NCI-H187 (cell line): Measurements from ENCODE around the gene NCBP2.

Experiments used
- DNase-seq, 2 experiments: peaks; one replicate each; lab custom pipeline; 2025; lab: John Stamatoyannopoulos, UW

The NCBP2 gene

DNA sequence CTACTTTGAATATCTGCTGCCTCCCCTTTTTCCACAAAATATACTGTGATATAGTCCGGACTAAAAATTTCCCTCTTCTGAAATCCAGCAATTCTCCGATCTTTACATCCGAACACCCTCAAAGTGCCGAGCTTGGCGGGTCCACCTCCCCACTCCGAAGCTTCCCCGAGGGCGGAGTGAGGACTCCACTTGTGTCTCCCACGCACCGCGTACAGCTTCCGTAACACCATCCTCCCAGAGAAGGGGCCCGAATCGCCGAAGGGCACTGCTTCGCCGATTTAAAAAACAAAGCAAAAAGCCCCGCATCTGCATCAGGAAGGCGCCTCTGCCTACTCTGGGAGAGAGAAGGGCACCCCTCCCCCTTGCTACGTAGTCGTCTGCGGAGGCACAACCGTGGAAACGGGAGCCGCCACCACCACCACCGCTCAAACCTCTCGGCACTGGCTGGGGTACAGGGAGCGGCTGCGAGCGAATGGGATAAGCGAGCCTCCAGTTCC is 551 bp downstream of the NCBP2 start:
- DNase-seq: no peak

DNA sequence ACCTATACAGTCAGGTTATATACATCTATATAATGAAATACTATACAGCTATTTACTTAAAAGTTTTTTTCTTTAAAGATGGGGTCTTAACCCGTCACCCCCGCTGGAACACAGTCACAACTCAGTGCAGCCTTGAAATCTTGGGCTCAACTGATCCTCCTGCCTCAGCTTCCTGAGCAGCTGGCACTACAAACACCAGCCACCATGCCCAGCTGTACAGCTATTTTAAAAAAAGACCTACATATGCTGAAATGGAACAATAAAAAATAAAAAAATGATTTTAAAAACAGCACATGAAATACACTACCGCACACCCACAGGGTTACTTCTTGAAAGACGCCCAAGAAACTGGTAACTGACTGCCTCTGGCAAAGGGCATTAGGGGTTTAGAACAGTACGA is 3.8 kb downstream of the NCBP2 start:
- DNase-seq: no peak

DNA sequence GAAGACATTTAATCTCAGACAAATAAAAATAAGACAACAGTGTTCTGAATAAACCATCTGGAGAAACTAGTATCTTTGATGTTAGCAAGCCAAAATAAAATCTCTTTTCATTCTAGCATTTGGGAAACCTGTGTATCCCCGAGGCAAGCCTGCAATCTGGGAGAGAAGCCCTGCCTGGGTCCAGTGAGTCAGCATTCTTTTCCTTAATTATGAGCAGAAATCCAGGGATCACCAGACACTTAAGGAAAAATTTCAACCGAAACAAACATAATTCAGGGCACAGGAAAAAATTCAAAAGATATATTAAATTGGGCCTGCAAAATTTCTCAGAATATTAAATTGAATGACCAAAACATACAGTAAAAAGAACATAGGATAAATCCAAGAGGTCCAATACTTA is 4.2 kb downstream of the NCBP2 start:
- no peak for DNase-seq

DNA sequence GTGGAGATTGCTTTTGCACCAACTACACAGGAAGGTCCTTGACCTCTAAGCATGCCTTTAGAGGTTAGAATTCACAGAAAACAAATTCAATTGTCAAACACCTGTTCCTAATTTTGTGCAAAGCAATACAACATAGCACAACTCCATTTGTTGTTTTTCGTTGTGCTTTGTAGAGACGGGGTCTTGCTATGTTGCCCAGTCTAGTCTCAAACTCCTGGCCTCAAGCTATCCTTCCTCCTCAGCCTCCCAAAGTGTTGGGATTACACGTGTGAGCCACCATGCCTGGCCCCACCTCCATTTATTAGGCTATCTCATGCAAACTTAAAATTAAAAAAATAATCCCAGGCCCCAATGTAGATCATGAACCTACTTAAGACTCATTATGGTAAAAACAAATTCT is 6.0 kb downstream of the NCBP2 start:
- no peak for DNase-seq

DNA sequence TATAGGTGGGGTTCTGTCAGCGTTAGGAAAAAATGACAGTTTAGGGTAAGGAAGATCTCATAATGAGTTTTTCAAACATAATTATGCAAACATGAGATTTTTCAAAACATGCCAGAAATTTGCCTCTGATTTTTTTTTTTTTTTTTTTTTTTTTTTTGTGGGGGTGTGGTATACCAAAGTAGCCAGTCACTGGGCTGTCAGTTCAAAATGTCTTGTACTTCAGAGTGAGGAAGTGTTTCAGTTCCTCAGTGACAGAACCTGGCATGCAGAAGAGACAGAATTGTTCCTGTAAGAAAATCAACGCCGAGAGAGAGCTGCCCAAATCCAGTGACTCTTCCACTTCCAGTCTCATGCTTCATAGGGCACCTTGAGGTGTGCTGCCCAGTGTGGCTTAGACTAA is 9.7 kb downstream of the NCBP2 start:
- no peak for DNase-seq

DNA sequence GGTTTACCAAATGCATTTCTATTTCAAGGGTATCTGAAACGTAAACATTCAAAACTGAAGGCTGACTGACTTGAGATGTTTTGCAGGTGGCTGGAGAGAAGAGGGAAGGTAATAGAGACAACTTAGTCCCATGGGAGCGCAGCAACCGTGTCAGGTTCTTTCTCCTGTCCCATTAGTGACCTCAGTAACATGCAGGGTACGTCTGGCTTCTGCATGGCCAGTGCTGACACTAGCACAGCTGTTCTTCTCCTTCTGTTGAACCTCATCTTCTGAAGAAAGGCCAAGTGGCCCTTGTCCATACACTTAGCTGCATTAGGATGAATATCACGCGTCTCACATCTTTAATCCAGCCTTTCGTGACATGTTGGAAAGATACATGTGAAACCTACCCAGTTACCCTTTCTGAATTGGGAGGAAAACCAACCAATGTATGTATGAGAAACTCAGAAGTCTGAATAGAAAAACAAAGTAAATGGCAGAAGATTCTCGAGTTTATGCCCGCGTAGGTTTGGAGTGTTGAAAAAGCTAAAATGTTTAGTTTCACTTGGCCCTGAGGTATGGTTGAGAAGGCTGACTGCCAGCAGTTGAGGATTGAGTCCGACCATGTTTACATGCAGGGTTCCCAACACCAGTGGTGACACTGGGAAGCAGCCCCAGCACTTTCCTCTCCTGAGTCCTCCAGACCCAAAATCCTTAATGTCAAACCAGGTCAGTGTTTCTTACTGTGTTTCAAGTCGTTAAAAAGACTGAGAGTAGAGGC is 10.3 kb downstream of the NCBP2 start:
- peak; percentile 31 to 48 for DNase-seq

DNA sequence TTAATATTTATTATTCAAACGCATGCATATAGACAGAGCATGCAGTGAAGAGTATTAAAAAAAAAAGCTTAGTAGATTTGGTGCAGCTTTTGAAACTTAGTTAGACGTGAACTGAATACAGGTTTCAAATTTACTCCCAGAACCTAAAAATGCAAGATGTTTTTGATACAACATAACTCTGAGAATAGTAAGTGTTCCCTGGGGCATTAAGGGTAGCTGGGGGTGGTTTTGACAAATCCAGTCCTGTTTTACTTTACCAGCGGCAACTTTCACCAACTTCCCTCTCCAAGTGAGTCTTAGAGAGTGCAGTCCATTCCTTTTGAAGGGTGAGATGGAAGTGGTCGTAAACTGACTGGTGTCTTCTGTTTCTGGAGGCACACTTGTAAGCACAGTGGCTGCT is 11.2 kb downstream of the NCBP2 start:
- no peak for DNase-seq

DNA sequence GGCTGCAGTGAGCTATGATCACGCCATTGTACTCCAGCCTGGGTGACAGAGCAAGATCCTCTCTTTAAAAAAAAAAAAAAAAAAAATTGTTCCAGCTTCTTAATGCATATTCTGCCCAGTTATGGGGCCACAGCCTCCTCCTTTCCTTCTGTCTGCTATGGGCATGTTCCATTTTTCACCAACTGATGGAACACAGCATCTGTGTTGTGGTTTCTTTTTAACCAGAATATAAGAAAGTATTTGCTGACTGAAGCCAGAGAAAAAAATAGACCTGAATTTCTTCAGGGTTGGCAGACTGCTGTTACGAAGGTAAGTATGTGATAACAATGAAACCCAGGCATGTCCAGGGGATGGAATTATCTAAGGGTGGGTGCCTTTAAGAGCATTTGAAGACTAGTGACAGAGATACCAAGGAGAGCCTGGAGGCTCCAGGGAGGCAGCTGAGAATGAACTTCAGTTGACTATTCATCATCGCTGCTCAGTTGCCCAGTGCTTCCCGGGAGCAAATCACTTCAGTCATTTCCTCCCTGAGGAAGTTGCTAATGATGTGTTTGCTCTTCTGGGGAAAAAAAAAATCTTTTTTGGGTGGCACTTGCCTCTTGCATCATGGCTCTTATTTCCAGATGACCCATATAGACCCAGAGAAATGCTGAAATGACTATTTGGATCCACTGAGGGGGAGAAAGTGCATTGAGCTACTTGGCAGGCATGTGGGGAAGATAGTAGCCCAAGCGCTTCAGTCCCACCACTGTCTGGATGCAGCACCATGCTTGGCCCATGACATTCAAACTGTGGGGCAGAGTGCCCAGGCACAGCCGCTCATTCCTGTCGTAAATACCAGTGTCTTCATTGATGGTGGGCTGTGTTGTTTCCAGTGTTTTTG is 14.5 kb downstream of the NCBP2 start:
- DNase-seq: no peak

DNA sequence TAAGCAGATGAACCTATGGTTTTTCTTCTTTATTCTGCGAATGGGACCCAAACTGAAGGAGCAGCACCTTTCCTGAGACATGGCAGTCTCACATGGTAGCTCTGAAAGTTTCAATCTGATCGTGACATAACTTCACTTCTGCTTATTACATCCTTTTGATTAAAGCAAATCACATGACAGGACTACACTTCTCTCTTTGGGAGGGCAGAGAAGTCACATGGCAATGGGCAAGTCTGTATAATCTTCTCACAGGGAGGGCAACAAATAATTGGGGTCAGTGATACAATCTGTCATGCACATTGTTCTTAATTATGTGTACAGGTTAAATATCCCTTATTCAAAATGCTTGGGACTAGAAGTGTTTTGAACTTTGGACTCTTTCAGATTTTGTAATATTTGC is 21.6 kb downstream of the NCBP2 start:
- DNase-seq: no peak

DNA sequence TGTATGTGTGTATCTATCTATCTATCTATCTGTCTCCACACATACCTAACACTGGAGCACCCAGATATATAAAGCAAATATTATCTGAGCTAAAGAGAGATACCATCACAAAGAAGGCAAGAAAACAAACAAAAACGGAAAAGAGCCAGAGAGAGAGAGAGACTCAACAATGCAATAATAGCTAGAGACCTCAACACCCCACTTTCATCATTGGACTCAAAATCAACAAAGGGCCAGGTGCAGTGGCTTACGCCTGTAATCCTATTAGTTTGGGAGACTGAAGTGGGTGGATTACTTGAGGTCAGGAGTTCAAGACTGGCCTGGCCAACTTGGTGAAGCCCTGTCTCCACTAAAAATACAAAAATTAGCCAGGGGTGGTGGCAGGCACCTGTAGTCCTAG is 23.4 kb downstream of the NCBP2 start:
- no peak for DNase-seq

DNA sequence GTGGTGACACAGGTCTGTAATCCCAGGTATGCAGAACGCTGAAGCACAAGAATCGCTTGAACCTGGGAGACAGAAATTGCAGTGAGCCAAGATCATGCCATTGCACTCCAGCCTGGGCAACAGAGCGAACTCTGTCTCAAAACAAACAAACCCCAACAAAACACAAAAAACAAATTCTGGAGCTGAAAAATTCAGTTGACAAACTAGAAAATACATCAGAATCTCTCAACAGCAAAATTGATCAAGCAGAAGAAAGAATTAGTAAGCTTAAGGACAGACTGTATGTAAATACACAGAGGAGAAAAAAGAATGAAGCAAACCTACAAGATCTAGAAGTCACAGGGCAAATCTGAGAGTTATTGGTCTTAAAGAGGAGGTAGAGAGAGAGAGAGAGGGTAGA is 25.3 kb downstream of the NCBP2 start:
- DNase-seq: no peak

DNA sequence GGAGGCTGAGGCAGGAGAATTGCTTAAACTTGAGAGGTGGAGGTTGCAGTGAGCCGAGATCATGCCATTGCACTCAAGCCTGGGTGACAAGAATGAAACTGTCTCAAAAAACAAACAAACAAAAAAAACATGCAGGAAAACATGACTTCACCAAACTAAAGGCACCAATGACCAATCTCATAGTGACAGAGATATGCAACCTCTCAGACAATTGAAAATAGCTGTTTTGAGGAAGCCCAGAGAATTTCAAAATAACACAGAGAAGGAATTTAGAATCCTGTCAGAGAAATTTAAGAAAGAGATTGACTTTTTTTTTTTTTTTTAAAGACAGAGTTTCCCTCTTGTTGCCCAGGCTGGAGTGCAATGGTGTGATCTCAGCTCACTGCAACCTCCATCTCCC is 26.1 kb downstream of the NCBP2 start:
- DNase-seq: no peak

DNA sequence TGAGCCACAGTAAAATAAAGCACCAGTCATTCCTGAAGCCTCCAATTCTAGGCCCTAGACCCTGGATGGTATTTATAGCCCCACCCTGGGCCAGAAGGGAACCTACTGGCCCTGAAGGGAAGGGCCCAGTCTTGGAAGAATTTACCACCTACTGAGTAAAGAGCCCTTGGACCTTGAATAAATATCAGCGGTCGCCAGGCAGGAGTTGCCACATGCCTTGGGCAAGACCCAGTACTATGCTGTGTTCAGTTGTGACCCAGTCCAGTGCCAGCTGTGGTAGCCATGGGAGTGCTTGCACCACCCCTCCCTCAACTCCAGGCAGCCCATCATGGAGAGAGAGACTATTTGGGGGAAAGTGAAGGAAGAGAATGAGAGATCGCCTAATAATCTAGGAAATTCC is 27.0 kb downstream of the NCBP2 start:
- DNase-seq: no peak

DNA sequence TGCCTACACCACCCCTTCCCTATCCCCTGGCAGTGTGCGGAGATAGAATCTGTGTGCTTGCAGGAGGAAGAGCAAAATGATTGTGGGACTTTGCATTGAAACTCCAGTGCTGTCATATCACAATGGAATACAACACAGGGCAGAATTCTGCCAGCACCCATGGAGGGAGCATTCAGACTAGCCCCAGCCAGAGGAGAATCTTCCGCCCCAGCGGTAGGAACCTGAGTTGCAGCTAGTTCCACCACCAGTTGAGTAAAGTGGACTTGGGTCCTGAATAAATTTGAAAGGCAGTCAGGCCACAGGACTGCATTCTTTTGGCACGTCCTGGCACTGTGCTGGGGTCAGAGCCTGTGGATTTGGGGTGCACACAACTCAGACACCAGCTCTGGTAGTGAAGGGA is 27.5 kb downstream of the NCBP2 start:
- no peak for DNase-seq

DNA sequence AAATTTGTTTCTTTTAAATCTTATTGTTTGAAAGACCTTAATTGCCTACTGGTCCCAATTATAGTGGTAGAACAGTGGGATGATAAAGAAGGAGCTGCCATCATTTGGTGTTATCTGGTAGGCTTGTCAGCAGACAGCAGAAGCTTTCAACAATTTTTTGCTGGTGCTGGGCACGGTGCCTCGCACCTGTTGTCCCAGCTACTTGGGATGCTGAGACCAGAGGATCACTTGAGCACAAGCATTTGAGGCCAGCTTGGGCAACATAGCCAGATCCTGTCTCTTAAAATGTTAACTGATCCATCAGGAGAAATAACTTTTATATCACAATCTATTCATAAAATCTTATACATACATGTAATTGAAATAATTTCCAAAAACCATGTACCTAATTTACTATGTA is 38.6 kb downstream of the NCBP2 start:
- no peak for DNase-seq

DNA sequence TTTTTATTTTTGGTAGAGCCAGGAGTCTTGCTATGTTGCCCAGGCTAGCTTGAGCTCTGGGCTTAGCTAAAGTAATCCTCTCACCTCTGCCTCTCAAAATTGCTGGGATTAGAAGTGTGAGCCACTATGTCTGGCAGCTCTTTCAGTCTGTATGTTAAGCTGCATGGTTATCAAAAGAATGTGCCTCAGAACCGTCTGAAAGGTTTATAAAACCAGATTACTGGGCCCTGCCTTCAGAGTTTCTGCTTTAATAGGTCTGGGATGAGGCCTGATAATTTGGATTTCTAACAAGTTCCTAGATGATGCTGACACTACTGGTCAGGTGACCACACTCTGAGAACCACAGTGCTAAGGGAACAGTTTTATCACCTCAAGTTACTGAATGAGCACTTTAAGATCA is 40.0 kb downstream of the NCBP2 start:
- DNase-seq: no peak

DNA sequence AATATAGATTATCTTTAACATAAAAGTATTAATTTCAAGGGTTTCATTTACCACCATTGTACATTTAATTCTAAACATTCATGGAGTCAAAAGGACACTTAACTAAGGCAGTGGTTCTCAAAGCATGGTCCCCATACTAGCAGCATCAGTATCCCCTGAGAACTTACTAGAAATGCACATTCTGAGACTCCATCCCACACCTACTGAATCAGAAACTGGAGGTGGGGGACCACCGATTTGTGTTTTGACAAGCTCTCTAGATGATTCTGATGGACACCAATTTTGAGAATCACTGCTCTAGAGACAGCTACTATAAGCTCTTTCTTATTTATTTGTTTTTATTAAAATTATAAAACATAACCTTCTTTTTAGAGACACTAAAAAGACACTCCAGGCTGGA is 40.6 kb downstream of the NCBP2 start:
- no peak for DNase-seq

DNA sequence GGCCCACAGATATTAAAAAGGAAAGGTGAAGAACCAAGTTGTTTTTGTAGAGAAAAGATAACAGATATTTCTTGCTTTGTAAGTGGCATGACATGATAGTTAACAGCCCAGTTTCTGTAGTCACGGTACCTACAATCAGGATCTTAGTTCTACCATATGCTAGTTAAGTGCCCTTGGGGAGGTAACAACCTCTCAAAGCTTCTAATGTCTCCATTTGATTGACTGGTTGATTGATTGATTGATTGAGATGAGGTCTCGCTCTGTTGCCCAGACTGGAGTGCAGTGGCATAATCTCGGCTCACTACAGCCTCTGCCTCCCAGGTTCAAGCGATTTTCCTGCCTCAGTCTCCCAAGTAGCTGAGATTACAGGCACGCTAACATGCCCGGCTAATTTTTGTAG is 46.1 kb downstream of the NCBP2 start:
- DNase-seq: no peak

DNA sequence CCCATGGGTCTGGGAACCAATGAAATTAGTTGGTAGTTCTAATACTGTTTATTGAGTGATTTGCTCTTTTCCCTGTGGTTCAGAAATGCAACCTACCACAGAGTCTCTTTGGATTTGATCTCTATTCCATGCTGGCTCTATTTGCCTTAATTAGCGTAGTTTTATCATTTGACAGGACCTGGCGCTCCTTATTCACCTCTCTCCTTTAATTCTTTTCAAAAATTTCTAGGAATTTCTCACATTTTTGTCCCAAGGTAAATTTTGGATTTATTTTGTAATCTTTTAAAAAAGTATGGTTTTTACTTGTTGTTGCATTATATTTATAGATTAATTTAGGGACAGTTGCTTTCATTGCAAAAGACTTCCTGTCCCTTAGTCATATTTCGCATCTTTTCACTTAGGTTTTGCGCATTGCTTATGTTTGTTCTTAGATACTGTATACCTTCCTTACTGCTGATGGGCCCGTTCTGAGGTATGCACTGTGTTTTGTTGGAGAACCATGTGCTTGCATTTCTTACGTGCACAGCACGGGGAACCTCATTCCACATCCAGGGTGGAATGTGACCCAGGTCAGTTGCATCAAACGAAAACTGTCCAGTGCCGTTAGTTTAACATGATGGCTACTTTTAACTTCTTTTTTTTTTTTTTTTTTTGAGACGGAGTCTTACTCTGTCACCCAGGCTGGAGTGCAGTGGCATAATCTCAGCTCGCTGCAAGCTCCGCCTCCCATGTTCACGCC is 47.6 kb downstream of the NCBP2 start:
- DNase-seq: no peak

DNA sequence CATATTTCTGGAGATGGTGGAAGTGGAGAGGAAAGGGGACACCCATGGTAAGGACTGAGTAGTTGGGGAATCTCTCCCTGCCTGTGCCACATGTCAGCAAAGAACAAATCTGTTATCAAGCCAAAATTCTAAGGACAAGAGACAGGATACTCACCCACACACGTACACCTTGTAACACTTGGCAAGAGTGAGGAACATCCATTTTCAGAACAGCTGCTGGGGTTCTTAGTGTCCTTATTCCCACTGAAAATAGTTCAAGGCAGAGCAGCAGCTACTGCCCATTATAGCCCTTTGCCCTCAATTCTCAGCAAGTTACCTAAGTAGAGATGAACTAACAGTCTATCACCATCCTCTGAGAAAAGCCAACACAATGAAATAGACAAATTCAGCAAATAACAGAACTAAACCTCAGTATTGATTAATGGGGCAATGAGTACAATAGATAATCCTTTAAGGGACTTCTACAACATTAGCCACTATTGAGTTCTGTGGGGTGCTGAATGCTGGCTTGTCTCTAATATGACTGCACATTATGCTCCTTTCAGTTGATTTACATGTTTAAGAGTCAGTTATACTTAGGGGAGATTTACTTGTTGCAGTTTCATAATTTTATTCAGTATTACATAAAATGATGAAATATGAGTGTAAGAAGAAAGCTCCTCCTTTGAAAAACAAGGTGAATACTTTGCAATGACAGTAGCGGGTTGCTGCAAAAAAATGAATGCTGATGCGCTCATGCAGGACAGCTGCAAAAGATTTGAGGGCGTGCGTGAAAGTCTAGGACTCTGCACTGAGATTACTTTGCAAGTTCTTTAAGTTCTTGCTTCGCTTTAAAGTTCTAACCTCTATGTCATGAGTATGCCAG is 52.3 kb downstream of the NCBP2 start:
- DNase-seq: no peak

DNA sequence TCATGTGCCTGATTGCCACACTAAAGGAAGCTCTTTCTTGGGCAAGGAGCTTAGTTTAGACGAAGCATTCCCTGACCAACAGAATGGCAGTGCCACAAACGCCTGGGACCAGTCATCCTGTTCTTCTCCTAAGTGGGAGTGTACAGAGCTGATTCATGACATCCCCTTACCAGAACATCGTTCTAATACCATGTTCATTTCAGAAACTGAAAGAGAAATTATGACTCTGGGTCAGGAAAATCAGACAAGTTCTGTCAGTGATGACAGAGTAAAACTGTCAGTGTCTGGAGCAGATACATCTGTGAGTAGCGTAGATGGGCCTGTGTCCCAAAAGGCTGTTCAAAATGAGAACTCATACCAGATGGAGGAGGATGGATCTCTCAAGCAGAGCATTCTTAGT is 56.2 kb downstream of the NCBP2 start:
- no peak for DNase-seq
